ENCODE data around the gene DPPA5. TPM values are rescaled to one million over a fixed set of nuclear protein-coding genes. Genes with fewer than 3 reads are reported as not detected.
"Not testable (repeated sequence)": the region's sequence is repeated elsewhere in the genome, so short reads cannot be mapped to it uniquely, and the experiment has no call there.

DPPA5 gene, protein sequence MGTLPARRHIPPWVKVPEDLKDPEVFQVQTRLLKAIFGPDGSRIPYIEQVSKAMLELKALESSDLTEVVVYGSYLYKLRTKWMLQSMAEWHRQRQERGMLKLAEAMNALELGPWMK
- total RNA-seq, result not detected
- long read RNA-seq, result 0 reads

DNA sequence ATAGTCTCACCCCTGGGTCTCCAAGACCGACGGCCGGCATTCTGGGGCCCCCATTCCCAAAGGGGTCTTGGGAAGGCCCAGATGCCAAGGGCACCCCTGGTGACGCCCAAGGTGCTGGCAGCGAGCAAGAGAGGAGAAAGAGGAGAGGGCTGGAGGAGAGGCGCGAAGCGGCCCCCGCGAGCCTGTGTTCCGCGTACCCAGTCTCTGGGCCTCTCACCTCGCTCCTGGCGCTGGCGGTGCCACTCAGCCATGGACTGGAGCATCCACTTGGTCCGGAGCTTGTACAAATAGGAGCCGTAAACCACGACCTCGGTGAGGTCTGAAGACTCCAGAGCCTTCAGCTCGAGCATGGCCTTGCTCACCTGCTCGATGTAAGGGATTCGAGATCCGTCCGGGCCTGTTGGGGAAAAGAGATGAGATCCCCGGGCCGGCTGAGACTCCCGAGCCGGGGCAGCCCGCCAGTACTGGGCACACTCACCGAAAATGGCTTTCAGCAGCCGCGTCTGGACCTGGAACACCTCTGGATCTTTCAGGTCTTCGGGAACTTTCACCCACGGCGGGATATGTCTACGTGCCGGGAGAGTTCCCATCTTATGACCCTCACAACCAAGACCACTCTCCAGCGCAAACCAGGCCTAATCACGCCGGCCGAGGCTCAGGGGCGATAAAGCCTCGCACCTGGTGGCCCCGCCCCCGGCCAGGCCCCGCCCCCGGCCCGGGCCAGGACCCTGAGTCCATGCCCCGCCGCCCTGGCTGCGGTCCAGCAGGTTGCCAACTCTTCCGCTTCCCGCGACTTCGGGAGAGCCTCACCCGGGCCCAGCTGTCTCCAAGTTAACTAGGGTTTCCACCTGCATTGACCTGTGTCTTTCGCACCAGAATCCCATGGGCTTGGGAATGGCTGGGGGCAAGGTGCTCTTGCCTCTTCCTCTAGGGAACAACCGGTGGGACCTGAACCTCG, at the start of gene DPPA5:
Gene DPPA5, minus strand, starts transcription at position 641 of the 958 bp plus-strand sequence. Its CDS starts 51 bp downstream, at position 590.
- DNase-seq, result no peak
- ATAC-seq (ENCODE audit: poor library complexity), result no peak
- intact Hi-C loops (cut with DNase I), result no loop called here

DNA sequence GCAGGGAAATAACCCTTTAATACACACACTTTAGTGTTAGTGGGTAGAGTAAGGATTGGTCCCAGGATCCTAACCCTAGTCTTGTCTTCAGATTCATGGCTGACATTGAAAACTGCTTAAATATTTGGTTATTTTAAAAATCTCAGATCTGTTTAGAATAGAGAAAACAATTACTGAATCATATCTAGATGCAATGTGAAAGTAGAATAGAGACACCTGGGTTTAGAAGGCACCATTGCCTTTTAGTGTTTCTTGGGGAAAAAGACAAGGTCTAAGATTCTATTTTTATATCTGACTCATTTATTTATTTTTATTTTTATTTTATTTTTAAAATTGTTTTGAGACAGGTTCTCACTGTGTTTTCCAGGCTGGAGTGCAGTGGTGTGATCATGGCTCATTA, 46.6 kb upstream of the DPPA5 start:
- DNase-seq (no peak), ATAC-seq (ENCODE audit: poor library complexity) (no peak)
- intact Hi-C loops (cut with DNase I), result no loop called here

DNA sequence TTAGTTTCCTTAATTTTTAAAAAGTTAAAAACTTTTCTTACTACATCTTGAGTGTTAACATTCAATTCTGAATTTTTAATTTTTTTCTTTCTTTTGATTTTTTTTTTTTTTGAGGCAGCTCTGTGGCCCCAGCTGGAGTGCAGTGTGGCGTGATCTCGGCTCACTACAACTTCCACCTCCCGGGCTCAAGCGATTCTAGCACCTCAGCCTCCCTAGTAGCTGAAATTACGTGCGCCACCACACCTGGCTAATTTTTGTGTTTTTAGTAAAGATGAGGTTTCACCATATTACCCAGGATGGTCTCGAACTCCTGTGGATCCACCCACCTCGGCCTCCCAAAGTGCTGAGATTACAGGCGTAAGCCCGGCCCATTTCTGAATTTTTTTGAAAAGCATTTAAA, 41.8 kb upstream of the DPPA5 start:
- intact Hi-C loops (cut with DNase I), result no loop called here
- DNase-seq (no peak), ATAC-seq (ENCODE audit: poor library complexity) (no peak)

DNA sequence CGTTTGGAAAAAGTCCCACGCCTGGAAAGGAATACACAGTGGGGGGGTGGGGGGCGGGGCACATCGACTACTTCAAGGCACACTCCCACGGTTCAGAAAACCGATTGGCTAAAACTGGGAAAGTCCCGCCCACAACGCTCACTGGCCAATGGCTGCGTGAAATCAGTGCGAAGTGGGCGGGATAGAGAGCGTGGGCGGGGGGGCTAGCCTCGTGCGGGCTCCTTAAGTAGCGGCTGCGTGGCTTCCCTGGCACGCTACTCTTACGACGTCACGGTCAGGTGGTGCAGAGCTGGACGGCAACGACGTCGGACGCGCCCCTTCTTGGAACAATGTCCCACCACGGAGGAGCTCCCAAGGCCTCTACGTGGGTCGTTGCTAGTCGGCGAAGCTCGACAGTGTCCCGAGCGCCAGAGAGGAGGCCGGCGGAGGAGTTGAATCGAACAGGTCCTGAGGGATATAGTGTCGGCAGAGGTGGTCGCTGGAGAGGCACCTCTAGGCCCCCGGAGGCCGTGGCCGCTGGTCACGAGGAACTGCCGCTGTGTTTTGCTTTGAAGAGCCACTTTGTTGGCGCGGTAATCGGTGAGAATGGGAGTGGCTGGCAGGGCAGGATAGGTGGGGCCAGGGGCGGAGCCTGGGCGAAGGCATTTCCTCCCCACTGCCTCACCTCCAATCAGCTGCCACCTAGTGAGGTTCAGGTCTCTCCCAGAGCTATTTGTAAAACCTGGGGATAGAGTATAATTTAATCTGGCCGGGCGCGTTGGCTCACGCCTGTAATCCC, 40.7 kb upstream of the DPPA5 start, which contains the start of gene DDX43:
Gene DDX43, plus strand, starts transcription at position 252 of the 778 bp plus-strand sequence. Its CDS starts 78 bp downstream, at position 330.
- DNase-seq (peak; percentile 83), ATAC-seq (ENCODE audit: poor library complexity) (peak; percentile 93)
- intact Hi-C loops (cut with DNase I), result no loop called here

DNA sequence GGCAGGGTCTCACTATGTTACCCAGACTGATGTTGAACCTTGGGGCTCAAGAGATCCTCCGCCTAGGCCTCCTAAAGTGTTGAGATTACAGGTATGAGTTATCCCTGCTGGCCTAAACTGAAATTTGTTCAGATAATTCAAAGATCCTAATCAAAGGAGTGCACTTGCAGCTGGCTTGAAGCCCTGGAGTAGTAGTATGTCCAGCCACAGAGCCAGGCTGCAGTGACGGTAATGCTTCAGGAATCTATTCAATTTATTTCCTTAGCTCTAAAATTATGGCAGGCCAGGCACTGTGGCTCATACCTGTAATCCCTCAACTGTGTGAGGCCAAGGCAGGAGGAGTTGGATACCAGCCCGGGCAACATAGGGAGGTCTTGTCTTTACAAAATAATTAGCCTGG, 39.2 kb upstream of the DPPA5 start:
- DNase-seq (no peak), ATAC-seq (ENCODE audit: poor library complexity) (no peak)
- intact Hi-C loops (cut with DNase I), result no loop called here

DNA sequence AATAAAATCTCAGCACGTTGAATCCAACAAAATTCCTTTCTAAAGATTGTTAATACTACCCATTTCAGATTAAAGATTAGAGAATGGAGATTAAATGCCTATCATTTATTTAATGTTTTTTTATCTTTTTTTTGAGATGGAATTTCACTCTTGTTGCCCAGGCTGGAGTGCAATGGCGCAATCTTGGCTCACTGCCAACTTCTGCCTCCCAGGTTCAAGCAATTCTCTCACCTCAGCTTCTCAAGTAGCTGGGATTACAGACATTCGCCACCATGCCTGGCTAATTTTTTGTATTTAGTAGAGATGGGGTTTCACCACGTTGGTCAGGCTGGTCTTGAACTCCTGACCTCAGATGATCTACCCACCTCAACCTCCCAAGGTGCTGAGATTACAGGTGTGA, 38.1 kb upstream of the DPPA5 start:
- intact Hi-C loops (cut with DNase I); DNase-seq; ATAC-seq (ENCODE audit: poor library complexity): not testable (repeated sequence)

DNA sequence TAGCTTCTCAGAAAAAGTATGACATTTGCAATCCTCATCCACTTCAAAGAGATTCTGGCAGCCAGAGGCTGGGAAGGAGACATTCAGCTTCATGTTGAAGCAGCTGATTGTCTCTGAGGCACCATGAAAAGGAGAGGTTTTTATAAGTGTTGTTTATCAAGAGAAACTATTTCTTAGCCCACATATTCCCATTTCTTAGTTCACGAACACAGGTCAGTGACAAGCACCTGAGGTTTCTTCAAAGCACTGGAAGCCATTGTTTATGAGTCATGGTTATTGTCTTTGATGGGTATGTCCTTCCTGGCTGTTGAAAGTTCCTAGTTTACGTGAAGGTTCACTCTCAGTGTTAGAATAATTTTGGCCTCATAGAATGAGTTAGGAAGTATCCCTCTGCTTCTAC, 37.6 kb upstream of the DPPA5 start:
- no peak for DNase-seq
- no peak for ATAC-seq (ENCODE audit: poor library complexity)
- intact Hi-C loops (cut with DNase I), result no loop called here

DNA sequence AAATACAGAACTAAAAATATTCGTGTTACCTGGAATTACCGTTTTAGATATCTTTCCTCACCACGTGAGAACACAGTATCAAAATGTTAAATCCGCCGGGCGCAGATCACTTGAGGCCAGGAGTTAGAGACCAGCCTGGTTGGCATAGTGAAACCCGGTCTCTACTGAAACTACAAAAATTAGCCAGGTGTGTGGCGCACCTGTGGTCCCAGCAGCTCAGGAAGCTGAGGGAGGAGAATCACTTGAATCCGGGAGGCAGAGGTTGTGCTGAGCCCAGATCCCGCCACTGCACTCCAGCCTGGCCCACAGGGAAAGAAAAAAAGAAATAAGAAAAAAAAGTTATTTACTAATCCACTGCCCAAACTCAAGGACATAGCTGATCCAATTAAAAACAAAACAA, 35.8 kb upstream of the DPPA5 start:
- DNase-seq, result no peak
- no peak for ATAC-seq (ENCODE audit: poor library complexity)
- intact Hi-C loops (cut with DNase I), result no loop called here

DNA sequence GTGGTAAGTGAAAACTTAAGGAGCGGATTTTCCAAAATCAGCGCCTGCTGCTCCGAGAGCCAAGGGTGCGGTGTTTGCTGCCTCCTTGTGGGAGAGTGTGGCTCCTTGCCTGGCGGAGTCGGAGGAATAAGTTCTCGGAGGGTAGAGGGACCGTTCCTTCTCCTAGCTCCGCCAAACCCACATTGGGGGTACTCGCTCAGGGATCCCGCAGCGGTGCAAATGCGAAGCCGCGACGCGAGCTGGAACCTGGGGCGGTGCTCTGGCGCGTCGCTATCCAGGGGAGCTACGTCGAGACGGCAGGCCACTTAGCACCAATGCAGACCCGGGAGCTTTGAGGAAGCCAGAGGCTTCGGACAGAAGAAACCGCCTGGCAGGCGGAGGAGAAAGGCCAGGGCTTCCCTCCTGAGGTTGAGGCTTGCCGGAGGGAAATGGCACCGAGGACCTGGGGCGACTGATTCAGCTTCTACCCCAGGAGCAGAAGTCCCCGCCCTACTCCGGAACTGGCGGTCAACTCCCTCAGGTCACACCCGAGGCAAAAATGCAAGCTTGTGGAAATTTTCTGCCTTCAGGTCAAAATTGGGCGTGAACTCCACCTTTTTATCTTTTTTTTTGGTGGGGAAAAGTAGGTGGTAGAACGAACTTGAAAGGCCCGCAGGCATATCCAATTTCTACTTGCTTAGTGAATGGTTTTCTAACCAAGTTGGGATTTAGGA, 34.9 kb upstream of the DPPA5 start:
- ATAC-seq (ENCODE audit: poor library complexity), result peak; percentile 80
- intact Hi-C loops (cut with DNase I), result no loop called here

DNA sequence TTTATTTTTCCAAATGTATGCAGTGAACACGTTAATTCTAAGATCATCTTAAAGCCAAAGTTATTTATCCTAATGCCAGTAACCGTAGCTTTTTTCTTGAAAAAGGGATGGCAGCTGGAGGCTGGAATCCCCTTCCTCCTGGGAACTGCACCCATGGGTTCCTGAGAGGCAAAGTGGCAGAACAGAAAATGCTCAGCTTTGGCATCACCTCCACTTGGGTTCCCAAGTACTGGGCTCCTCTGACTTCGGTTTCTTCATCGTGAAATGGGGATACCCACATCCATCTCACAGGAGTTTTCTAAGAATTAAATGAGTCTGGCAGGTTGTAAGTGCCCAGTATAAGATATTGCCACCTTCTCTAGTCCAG, 34.3 kb upstream of the DPPA5 start:
- ATAC-seq (ENCODE audit: poor library complexity) (peak; percentile 15), DNase-seq (no peak)
- intact Hi-C loops (cut with DNase I), result no loop called here

More for the DNA sequence above, 34.9 kb upstream of the DPPA5 start:
- DNase-seq, result peak; percentile 59

DNA sequence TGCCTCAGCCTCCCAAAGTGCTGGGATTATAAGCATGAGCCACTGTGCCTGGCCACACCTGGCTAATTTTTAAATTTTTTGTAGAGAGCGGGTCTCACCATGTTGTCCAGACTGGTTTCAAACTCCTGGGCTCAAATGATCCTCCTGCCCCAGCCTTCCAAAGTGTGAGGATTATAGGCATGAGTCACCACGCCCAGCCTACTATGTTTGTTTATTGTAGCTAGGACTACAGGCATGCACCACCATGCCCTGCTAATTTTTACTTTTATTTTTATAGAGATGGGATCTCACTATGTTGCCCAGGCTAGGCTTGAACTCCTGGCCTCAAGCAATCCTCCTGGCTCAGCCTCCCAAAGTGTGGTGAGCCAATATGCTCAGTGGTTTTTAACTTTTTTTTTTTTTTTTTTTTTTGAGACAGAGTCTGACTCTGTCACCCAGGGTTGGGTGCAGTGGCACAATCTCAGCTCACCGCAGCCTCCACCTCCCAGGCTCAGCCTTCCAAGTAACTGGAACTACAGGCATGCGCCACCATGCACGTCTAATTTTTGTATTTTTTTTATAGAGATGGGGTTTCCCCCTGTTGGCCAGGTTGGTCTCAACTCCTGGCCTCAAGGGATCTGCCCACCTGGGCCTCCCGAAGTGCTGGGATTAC, 28.5 kb upstream of the DPPA5 start:
- ATAC-seq (ENCODE audit: poor library complexity) (no peak), DNase-seq (no peak)
- intact Hi-C loops (cut with DNase I), result no loop called here

DNA sequence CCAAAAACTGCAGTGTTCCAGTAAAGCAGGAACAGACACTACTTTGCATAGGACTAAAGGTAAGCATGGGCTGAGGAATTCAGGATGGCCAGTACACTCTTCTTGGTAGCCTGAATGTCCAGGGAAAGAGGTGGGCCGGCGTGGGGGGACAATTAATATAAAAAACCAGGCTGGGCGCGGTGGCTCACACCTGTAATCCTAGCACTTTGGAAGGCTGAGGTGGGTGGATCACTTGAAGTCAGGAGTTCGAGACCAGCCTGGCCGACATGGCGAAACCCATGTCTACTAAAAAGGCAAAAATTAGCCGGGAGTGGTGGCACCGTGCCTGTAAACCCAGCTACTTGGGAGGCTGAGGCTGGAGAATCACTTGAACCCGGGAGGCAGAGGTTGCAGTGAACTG, 27.5 kb upstream of the DPPA5 start:
- DNase-seq; ATAC-seq (ENCODE audit: poor library complexity); intact Hi-C loops (cut with DNase I): not testable (repeated sequence)

DNA sequence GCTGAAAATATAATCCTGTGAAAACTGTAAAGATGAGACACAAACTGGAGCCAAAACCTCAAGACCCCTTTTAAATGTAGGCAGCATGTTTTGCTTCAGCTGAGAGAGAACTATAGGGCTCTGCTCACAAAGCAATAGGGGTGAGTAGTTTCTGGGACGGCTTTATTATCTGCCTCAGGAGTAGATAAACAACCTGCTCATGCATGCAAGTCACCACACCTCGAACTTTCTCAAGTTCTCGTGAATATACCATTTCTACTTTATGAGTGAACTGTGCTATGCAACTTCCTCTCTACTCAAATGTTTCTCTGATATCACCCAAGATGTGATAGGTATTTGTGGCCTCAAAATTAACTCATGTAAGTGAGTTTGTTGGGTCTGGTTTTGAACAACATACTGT, 23.1 kb upstream of the DPPA5 start:
- no peak for DNase-seq
- intact Hi-C loops (cut with DNase I), result no loop called here
- no peak for ATAC-seq (ENCODE audit: poor library complexity)

DNA sequence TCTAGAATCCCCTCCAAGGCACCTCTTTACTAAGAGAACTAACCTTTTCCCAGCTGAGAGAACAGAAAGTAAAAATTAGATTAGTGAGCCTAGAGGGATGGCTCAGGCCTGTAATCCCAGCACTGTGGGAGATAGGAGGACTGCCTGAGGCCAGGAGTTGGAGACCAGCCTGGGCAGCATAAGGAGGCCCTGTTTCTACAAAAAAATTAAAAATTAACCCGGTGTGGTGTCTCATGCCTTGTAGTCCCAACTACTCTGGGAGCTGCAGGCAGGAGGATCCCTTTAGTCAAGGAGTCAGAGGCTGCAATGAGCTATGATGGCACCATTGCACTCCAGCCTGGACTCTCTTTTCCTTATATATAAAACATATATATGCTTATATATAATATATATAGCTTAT, 21.1 kb upstream of the DPPA5 start:
- DNase-seq (no peak), ATAC-seq (ENCODE audit: poor library complexity) (no peak)
- intact Hi-C loops (cut with DNase I), result no loop called here

DNA sequence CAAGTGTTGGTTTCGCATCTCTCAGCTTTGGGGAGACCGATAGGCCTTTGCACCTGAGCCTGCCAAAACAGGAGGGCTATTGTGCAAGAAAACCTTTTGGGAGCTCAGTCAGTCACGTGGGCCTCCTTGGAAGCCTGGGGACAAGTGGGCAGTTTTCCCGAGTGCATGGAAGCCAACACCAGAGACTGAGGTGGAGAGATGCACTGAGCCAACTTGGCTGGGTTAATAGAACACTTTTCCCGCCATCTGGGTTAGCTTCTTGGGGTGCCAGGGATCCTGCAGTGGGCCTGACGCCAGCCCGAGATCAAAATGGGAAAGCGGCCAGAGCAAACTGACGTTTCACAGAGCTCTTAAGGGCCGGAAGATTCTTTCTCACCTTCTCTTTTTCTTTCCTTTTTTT, 18.4 kb upstream of the DPPA5 start:
- DNase-seq (no peak), ATAC-seq (ENCODE audit: poor library complexity) (no peak)
- intact Hi-C loops (cut with DNase I), result no loop called here

DNA sequence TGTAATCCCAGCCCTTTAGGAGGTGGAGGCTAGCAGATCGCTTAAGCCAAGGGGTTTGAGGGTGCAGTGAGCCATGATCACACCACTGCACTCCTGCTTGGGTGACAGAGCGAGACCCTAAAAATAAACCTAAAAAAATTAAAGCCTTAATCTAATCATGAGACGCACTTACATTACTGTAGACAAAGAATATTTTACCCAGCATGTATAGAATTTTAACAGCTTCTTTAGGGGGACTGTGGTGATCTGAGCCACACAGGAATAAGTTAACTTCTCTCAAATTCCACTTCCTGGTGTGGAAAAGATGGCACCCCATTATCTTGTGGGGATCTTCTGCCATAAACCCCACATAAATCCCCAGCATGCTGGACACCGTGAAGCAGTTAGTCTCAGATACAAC, 17.9 kb upstream of the DPPA5 start:
- DNase-seq, result no peak
- intact Hi-C loops (cut with DNase I), result no loop called here
- no peak for ATAC-seq (ENCODE audit: poor library complexity)

DNA sequence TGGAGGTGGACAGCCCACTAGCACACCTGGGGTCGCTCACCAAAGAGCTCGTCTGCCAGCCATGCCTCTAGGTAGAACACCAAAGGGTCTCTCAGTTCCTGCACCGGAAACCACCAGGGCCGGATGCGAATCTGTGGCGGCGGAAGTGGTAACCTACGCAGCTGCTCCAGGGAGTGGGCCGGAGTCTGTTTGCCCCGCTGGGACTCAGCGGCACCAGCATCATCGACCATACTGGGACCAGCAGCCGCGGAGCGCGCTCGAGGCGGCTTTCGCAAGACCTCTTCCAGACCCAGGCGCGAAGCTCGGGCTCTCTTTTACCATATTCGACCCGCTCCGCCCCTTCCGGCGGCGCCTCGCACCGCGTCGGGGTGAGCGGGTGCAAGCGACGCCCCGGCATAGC, 15.5 kb upstream of the DPPA5 start, which contains the start of gene OOEP:
Gene OOEP, minus strand, starts transcription at position 335 of the 400 bp plus-strand sequence. Its CDS starts 105 bp downstream, at position 230.
- no peak for ATAC-seq (ENCODE audit: poor library complexity)
- intact Hi-C loops (cut with DNase I), result no loop called here
- DNase-seq, result no peak

DNA sequence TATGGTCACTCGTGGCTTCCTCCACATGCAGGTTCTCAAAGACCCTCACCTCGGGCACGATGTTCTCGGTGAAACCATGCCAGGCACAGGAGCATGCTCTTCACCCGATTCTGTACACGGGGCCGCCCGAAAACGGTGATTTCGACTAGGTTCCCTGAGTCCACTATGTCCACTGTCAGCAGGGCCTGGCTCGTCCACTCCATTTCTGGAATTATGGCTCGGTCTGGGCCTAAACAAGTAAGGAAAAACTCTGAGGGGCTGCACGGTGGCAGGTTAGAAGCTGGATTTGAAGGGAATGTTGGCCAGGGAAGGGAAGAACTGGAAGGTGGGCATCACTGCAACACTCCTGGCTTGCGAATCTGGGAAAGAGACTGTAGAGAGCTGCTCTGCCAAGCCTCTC, 15.1 kb upstream of the DPPA5 start:
- DNase-seq (no peak), ATAC-seq (ENCODE audit: poor library complexity) (no peak)
- intact Hi-C loops (cut with DNase I), result no loop called here

Measured in Right ventricle myocardium superior (tissue), 1 donor.